HG03175 (cell line): ENCODE data around the gene BNIP1.
"Not testable (repeated sequence)": the region's sequence is repeated elsewhere in the genome, so short reads cannot be mapped to it uniquely, and the experiment has no call there.

Experiments
- ATAC-seq: cut with Tn5 transposase; IDR thresholded peaks from one replicate; pipeline ENCODE4 v1.9.1; 2021; ENCODE audit warnings: mild to moderate bottlenecking, moderate library complexity; ENCODE audit not compliant: unreplicated experiment

BNIP1 gene

GRCh38 chr5:173144200-173145176 is at the start of gene BNIP1:
Gene BNIP1, plus strand, starts transcription at chr5:173144531. Its CDS starts 15 bp downstream, at chr5:173144546.
- ATAC-seq = peak; percentile 92

GRCh38 chr5:173098787-173099186 is 45.5 kb upstream of the BNIP1 start:
- ATAC-seq = no peak

DNA sequence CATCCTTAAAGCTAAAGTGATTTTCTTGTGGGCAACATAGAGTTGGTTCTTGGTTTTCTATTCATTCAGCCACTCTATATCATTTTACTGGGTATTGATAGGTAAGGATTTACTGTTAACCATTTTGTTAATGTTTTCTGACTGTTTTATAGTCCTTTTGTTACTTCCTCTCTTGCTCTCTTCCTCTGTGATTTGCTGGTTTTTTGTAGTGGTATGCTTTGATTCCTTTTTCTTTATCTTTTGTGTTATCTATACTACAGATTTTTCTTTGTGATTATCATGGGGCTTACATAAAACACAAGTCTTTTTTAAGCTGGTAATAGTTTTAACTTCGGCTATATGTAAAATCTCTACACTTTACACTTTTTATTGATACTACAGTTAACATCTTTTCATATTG is 44.9 kb upstream of the BNIP1 start:
- ATAC-seq = no peak

DNA sequence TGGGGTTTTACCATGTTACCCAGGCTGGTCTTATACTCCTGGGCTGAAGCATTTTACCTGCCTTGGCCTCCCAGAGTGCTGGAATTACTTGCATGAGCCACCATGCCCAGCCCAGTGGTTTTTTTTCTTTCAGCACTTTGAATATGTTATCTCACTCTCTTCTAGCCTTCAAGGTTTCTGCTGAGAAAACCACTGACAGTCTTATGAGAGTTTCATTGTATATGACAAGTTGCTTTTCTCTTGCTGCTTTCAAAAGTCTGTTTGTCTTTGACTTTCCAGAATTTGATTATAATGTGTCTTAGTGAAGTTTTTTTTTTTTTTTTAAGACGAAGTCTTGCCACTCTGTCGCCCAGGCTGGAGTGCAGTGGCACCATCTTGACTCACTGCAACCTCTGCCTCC is 43.1 kb upstream of the BNIP1 start:
- ATAC-seq = no peak

DNA sequence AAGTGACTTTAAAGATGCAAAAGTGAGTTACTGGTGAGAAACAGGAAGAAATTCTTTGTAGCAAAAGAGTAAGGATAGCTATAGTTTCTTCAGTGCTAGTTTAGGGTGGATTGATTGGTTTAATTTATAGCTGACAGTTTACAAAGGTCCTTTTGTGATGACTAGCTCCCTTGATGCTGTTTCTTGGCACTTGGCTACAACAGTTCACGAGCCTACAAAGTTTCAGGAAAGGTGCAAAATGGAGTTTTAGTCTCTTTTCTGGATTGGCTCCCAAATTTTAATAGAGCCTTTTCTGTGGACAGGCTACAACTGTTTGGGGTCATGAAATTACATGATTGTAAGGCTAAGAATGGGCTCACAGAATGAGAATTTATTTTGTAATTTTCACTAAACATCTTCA is 40.9 kb upstream of the BNIP1 start:
- no peak for ATAC-seq

- no peak for ATAC-seq
Observed at GRCh38 chr5:173108914-173109313, 35.4 kb upstream of the BNIP1 start.

DNA sequence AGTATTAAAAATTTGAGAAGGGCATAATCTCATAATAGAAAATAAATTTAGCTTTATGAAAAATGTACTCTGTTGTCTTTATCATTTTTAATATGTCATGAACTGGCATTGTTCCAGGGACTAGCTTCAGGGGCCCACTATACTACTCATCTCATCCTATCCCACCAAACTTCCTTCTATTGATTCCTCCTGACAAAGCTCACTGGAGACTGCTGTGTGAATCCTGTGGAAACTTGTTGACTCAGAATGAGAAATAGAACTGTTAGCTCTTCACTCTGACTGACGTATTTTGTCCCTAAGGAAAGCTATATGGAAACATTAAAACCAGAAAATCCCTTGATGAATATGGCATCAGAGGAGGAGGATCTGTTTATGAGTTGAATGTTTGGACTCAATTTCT is 29.8 kb upstream of the BNIP1 start:
- ATAC-seq = no peak

DNA sequence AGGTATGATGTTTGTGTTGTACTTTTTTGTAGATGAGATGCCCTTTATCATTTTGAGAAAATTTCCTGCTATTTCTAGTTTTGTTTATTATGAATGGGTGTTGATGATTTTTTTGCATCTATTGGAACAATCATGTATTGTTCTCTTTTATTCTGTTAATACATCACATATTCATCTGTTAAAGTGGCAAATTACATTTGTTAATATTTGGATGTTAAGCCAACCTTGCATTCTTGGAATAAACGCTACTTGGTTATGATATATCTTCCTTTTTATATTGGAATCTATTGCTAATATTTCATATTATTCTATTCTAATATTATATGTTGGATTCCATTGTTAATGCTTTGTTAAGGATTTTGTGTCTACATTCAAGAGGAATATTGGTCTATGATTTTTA is 24.6 kb upstream of the BNIP1 start:
- no peak for ATAC-seq

DNA sequence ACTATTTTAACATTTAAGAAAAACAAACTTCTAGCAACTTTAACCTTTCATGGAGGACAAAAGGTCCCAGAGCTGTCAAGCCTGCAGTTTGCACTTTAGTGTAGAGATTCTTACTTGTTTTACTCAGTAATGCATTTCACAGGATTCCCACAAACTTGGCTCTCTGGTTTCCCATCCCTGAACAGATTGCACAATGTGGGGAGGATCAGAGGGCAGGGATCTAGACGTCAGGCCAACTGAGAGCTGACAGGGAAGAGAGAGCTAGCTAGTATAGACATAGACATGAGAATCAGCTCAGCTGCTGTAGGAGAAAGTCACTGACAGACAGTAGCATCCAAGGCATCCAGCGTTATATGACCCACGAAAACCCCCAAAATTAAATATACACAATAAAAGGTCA is 20.9 kb upstream of the BNIP1 start:
- no peak for ATAC-seq

DNA sequence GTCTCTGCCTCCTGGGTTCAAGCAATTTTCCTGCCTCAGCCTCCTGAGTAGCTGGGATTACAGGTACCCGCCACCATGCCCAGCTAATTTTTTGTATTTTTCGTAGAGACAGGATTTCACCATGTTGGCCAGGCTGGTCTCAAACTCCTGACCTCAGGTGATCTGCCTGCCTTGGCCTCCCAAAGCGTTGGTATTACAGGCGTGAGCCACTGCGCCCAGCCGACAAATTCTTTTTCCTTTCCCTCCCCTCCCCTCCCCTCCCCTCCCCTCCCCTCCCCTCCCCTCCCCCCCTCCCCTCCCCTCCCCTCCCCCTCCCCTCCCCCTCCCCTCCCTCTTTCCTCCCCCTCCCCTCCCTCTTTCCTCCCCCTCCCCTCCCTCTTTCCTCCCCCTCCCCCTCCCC is 12.2 kb upstream of the BNIP1 start:
- not testable (repeated sequence) for ATAC-seq

DNA sequence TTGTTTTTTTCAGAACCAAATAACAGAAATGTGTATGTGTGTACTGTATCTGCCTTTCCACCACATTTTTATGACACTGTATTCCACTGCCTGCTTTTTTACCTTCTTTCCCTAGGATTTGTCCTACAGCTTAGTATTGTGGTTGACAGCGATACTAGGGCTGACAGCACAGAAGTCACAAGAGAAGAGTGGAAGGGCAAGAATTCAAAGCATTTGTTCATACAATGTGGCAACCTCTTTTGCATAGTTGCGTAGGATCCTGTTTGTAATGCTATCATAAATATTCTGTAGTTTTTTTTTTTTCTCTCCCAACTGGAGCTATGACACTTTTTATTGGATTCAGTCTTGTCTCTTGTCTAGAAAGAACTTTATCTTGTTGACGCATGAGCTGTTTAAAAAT is 5.6 kb upstream of the BNIP1 start:
- ATAC-seq = no peak

DNA sequence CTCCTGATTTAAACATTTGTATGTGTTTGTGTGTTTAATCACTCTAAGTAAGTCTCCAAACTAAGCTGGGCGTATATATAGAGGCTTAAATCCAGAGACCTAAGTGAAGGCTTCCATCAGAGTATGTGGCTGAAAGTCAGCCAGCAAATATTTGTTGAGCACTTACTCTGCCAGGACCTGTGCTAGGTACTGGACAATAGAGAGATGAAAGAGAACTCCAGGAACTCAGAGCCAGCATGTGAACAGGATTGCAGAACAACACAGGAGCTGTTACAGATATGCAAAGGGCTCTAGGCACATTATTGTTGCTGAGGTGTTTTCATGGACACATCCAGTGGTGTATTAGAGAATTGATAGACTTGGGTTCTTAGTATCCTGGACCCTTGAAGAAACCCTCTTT is 4.7 kb upstream of the BNIP1 start:
- ATAC-seq = no peak

DNA sequence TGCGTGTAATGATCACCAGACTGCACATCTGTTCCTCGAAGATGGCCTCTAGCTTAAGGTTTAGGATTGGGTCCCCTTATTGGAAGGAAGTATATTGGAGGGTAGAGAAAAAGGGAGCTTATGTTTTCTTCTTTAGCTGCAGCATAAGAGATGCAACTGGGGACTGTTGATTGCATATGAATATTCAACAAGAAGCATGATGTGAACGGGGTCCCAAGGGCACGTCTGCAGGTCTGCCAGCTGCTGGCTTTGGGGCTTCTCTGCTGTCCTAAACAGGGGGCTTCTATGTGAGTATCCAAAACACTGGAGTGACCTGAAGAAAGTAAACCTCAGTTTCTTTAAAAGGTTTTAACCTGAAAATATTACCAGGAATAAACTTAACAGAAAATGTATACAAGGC is 3.6 kb upstream of the BNIP1 start:
- ATAC-seq = no peak

DNA sequence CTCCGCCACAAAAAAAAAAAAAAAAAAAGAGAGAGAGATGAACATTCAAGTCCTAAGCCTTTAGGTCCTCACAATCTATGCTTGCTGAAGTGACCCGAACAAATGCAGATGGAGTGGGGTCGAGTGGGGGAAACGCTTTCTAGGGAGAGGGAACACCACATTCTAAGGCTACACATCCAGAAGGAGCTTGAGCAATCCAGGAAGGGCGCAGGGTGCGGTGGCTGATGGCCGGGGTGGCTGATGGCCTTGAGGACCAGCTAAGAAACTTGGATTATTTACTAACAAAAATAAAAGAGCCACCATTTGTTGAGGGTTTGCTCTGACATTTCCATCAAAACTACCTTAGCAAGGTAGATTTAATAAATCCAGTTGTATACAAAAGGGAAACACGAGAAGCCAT is 764 bp upstream of the BNIP1 start:
- ATAC-seq = no peak

DNA sequence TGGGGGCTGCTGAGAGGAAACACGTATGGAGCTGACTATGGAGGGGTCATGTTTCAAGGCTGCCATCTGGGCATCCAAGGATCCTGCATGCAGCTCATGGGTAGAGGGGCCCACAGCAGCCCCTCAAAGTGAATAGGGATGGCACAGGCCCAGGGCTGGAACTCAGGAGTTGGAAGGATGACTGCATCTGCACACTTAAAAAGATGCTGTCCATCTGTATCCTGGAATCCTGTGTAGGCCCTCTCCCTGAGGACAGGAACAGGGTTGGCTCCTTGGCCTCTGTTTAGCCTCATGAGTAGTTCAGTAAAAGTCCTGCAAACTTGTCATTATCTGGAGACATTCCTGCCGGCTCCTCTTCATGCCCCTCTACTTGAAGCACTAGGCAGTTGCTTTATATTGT is 4.0 kb downstream of the BNIP1 start:
- no peak for ATAC-seq

DNA sequence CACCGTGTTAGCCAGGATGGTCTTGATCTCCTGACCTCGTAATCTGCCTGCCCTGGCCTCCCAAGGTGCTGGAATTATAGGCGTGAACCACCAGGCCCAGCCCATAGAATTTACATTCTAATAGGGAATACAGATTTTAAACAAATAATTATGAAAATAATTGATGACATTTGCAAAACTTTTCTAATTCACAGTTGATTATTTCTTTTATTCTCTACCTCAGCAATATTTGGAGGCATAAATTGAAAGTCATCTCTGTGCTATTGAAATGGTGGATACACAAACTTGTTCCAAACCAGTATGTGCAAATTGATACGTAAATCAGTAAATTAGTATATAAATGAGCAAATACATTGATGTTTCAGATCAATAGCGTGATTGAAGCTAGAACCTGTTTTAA is 8.2 kb downstream of the BNIP1 start:
- no peak for ATAC-seq

DNA sequence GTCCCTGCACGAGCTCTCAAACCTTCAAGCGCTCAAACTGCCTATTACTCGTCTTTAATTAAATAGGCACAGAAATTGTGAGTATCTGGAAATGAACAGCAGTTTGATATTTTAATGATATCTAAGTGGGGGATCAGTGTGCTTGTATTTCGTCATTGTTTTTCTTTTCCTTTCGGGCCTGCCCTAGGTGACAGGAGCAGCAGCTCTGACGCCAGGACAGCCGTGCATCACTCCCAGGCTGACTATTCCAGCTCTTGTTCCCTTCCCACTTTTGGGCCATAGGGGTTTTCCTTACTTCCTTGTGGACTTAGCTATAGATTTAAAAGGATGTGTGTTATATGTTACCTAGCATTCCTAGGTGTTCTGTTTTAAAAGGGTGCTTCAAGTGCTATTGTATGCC is 9.5 kb downstream of the BNIP1 start:
- ATAC-seq = no peak

DNA sequence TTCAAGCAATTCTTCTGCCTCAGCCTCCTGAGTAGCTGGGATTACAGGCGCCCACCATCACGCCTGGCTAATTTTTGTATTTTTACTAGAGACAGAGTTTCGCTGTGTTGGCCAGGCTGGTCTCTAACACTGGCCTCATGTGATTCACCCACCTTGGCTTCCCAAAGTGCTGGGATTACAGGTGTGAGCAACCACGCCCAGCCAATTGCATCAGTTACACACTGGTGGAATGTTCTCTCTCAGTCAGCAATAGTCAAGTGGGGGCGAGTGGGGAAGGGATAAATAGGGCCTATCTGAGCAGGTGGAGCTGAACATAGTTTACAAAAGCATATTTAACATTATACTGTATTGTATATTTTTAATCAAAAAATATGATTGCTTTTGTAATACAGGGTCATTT is 10.3 kb downstream of the BNIP1 start:
- ATAC-seq = not testable (repeated sequence)

DNA sequence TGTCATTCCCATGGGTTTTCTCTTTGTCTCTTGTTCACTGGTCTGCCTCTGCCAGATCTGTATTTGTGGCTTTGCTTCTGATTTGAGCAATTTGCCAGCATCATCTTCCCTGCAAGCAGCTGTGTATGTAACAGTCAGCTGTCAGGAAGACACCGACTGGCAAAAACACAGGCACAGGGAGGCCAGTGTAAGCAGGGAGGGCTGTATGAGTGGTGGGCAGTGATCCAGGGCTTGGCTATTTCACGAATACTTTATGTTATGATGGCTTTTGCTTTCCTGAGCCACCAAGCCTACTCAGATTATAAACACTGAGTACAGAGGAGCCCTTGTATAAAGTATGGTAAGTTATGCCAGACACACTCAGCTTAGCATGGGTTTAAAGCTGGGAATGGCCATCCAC is 11.6 kb downstream of the BNIP1 start:
- no peak for ATAC-seq

DNA sequence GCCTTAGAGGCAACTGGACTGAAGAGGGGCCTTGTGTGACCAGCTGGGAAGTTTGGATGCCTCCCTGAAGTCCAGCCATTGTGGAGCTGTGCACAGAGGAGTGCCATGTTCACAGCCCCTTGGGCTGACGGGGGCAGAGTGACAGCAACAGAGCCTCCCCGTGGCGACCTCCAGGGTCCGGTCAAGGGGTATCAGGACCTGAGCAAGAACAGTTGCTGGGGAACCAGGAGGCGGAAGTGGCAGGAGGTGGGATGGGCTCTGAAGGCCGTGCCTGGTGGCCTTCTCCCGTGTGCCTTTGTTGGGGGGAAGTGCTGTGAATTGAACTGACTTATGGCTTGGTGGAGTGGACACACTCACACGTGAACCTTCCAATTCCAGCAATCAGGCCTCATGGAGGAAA is 14.0 kb downstream of the BNIP1 start:
- ATAC-seq = no peak

GRCh38 chr5:173159256-173159655 is 14.9 kb downstream of the BNIP1 start:
- no peak for ATAC-seq

DNA sequence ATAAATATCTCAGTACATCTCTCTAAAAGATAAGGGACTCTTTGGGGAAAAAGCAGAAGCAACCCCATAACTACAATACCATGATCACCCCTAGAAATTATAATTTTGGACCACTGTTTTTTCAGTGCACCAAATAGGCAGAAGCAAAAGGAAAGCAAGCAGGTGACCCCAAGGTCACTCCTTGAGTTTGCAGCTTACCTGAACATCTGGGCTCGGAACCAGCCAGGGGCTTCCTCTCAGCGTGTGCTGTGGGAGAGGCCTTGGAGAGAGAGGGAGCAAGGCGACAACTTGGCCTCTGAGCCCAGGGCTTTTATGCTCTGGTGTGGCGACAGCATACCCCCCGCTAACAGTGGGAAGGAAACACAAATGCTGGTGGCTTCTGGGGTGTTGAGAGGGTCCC is 16.8 kb downstream of the BNIP1 start:
- ATAC-seq = no peak

DNA sequence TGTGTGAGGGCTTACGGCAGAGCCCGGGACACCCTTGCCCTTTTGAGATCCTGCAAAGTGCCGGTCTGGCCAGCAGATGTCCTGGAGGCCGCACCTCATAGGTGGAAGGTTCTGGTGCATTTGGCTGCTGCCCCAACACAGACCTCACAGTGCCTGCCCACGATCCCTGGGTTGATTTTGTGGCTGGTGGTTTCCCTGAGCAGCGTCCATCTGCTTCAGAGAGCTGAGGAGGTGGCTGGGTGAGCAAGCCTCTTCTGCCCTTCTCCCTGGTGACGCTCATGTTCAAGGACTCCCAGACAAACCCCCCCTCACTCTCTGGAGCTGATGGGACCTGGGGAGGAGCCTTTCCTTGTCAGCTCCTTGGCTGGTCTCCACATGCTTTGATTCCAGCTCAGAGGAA is 18.9 kb downstream of the BNIP1 start:
- no peak for ATAC-seq
